Large intestine (tissue), 3 donors: ENCODE measurements around the gene CTSD. TPM values are rescaled to one million over a fixed set of nuclear protein-coding genes. Genes with fewer than 3 reads are reported as not detected.

ENCODE experiments used
- DNase-seq, 2 donors: peaks; one replicate each; pipeline versions ENCODE4 v3.0.0 to v3.0.0-alpha.2; 2013
- H3K27ac ChIP-seq: one replicate; pipeline ENCODE4 v1.5.1; 2013; ENCODE audit warnings: low read length
- H3K27me3 ChIP-seq: 2 replicates; pipeline ENCODE4 v1.6.1; 2013; ENCODE audit warnings: low read length; ENCODE audit not compliant: control insufficient read depth, insufficient read depth
- H3K36me3 ChIP-seq: 2 replicates; pipeline ENCODE4 v1.6.1; 2013; ENCODE audit warnings: low read length; ENCODE audit not compliant: control insufficient read depth, insufficient read depth
- H3K4me1 ChIP-seq: one replicate; pipeline ENCODE4 v1.6.1; 2013; ENCODE audit warnings: low read length; ENCODE audit not compliant: control insufficient read depth, insufficient read depth
- H3K4me3 ChIP-seq: one replicate; pipeline ENCODE4 v1.5.1; 2013; ENCODE audit warnings: low read length
- H3K9me3 ChIP-seq: one replicate; pipeline ENCODE4 v1.6.1; 2013; ENCODE audit warnings: mild to moderate bottlenecking, low read depth, low read length, moderate library complexity; ENCODE audit not compliant: control insufficient read depth
- WGBS: methylation state at CpG from one replicate; pipeline ENCODE4 v1.1.5; 2013; ENCODE audit warnings: low lambda C conversion rate; ENCODE audit not compliant: insufficient coverage; 5-methylcytosine and 5-hydroxymethylcytosine counted together
- polyA plus RNA-seq: library from polyadenylated mRNA; unstranded; fragments of 120-200 nt; gene quantifications from one replicate; pipeline ENCODE4 v1.2.1, GENCODE V29; 2013

Gene CTSD
- polyA plus RNA-seq, 1 donor, result 341 TPM

GRCh38 chr11:1761110-1761856, 2.4 kb downstream of the CTSD start:
- DNase-seq, result no peak
- Histone ChIP-seq H3K36me3 (peaks cover 56% of the 10 kb centered on the region), H3K27ac (no peak overlapping the region), H3K9me3 (peaks cover 2% of the 10 kb centered on the region), H3K4me3 (no peak overlapping the region), H3K27me3 (no peaks in the 10 kb centered on the region), H3K4me1 (peaks cover 27% of the 10 kb centered on the region)
- WGBS, result no CpG with 5 or more reads among the region's 28 CpGs

GRCh38 chr11:1760351-1761109, 3.2 kb downstream of the CTSD start:
- H3K27ac ChIP-seq, result no peak overlapping the region
- H3K36me3 ChIP-seq, result peaks cover 63% of the 10 kb centered on the region
- H3K9me3 ChIP-seq, result peaks cover 2% of the 10 kb centered on the region
- no CpG with 5 or more reads among the region's 23 CpGs for WGBS
- H3K4me1 ChIP-seq, result peaks cover 27% of the 10 kb centered on the region
- no peak for DNase-seq
- H3K27me3 ChIP-seq, result no peaks in the 10 kb centered on the region
- no peak overlapping the region for H3K4me3 ChIP-seq

- Histone ChIP-seq H3K4me1 (peaks cover 27% of the 10 kb centered on the region), H3K27ac (no peak overlapping the region), H3K9me3 (peaks cover 2% of the 10 kb centered on the region), H3K4me3 (no peak overlapping the region), H3K27me3 (no peaks in the 10 kb centered on the region), H3K36me3 (peaks cover 70% of the 10 kb centered on the region)
- no peak for DNase-seq
- no CpG with 5 or more reads among the region's 5 CpGs for WGBS
Observed at GRCh38 chr11:1759851-1760220, 3.9 kb downstream of the CTSD start.

- no peak for DNase-seq
- Histone ChIP-seq H3K4me3 (no peak overlapping the region), H3K27ac (no peak overlapping the region), H3K4me1 (peaks cover 24% of the 10 kb centered on the region), H3K27me3 (no peaks in the 10 kb centered on the region), H3K9me3 (peaks cover 2% of the 10 kb centered on the region), H3K36me3 (peaks cover 72% of the 10 kb centered on the region)
- WGBS, result no CpG with 5 or more reads among the region's 23 CpGs
Observed at GRCh38 chr11:1759151-1759850, 4.4 kb downstream of the CTSD start.

GRCh38 chr11:1758611-1759150, 5.0 kb downstream of the CTSD start:
- H3K4me1 ChIP-seq, result peaks cover 22% of the 10 kb centered on the region
- WGBS, result no CpG with 5 or more reads among the region's 21 CpGs

GRCh38 chr11:1757861-1758610, 5.7 kb downstream of the CTSD start:
- Histone ChIP-seq H3K4me3 (no peak overlapping the region), H3K27me3 (no peaks in the 10 kb centered on the region), H3K9me3 (peaks cover 2% of the 10 kb centered on the region), H3K36me3 (peaks cover 82% of the 10 kb centered on the region), H3K4me1 (peaks cover 22% of the 10 kb centered on the region), H3K27ac (no peak overlapping the region)
- no peak for DNase-seq
- no CpG with 5 or more reads among the region's 17 CpGs for WGBS

More at GRCh38 chr11:1758611-1759150, 5.0 kb downstream of the CTSD start:
- H3K4me3 ChIP-seq, result no peak overlapping the region
- no peak for DNase-seq
- H3K27me3 ChIP-seq, result no peaks in the 10 kb centered on the region
- peaks cover 76% of the 10 kb centered on the region for H3K36me3 ChIP-seq
- H3K27ac ChIP-seq, result no peak overlapping the region
- peaks cover 2% of the 10 kb centered on the region for H3K9me3 ChIP-seq

GRCh38 chr11:1756791-1757771, 6.6 kb downstream of the CTSD start:
- Histone ChIP-seq H3K36me3 (peaks cover 90% of the 10 kb centered on the region), H3K9me3 (peaks cover 2% of the 10 kb centered on the region), H3K4me3 (no peak overlapping the region), H3K27me3 (no peaks in the 10 kb centered on the region), H3K27ac (no peak overlapping the region), H3K4me1 (peaks cover 15% of the 10 kb centered on the region)
- no CpG with 5 or more reads among the region's 41 CpGs for WGBS
- no peak for DNase-seq

- DNase-seq, result no peak
- Histone ChIP-seq H3K9me3 (peaks cover 2% of the 10 kb centered on the region), H3K27me3 (peaks cover 2% of the 10 kb centered on the region), H3K27ac (no peak overlapping the region), H3K4me3 (no peak overlapping the region), H3K36me3 (peaks cover 80% of the 10 kb centered on the region), H3K4me1 (peaks cover 5% of the 10 kb centered on the region)
- no CpG with 5 or more reads among the region's 16 CpGs for WGBS
Observed at GRCh38 chr11:1755692-1756561, 7.8 kb downstream of the CTSD start.
